Erythroblast (primary cell): Measurements from ENCODE around the gene SLC38A8.

Experiments
- GATA1 ChIP-seq: IDR thresholded peaks from 2 replicates; pipeline ENCODE4 v1.6.1; 2011; ENCODE audit warnings: low read depth, mild to moderate bottlenecking, control low read depth, low read length, moderate library complexity
- POLR2A ChIP-seq: IDR thresholded peaks from 2 replicates; pipeline ENCODE4 v1.6.1; 2011; ENCODE audit warnings: mild to moderate bottlenecking, low read length

- TF ChIP-seq POLR2A (no peak), GATA1 (no peak)
These were observed 9.1 kb downstream of the SLC38A8 start for GRCh38 chr16:84033251-84034195.
